Measurements from ENCODE around the gene ATP2A1. TPM values are rescaled to one million over a fixed set of nuclear protein-coding genes. Genes with fewer than 3 reads are reported as not detected.
A peak's percentile ranks its signal among the peaks of the same experiment; 100 is the strongest.
"Not testable (repeated sequence)": the region's sequence is repeated elsewhere in the genome, so short reads cannot be mapped to it uniquely, and the experiment has no call there.

ATP2A1 gene
- total RNA-seq, 2 donors from 2014 or later = 0.41 to 0.42 TPM

DNA sequence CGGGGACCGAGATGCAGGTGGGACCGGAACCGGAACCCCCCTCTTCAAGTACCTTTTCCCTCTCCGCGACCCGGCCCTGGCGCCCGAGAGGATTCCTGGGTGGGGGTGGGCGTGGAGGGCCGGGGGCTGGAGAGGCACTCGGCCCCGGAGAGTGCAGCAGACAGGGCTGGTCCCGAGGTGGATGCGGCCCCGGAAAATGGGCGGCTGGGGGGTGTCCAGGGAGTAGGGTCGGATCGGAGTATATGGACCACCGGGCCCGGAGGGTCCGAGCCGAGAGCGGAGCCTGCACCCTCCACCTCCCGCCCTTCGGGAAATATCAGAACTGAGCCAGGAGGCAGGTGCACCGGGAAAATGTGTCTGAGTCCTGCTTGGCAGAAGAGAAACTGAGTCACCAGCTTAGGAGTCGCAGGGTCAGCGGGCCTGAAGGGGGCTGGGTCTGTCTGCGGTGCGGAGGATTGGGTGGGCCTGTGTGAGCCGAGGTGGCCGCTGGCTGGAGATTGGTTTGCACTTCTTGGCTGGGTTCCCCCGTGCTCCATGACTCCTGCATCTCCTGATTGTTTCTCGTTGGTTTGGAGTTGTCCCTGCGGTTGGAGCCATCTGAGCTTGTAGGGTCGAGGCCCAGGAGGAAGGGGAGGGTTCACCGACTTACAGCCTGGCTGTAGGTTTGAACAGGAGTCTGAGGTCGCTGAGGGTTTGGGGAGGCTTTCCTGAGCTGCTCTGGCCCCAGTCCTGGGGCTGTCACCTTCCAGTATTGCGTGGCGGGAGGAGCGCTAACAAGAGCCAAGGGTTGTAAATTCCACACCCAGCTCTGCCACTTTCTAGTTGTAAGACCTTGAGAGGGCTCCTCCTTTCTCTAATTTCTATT is 14.1 kb upstream of the ATP2A1 start:
- no peak for DNase-seq (ENCODE audit: low spot score)
- Histone ChIP-seq H3K27ac (peak overlapping the region; percentile 91 to 96), H3K4me1 (ENCODE audit: control insufficient read depth in 1 of 2, low read depth in 2 of 2) (peaks cover 10 to 25% of the 10 kb centered on the region in 2 donors), H3K4me3 (peak overlapping the region; percentile 99), H3K36me3 (peaks cover 8% of the 10 kb centered on the region), H3K27me3 (replicated peaks; ENCODE audit: insufficient read depth) (no peaks in the 10 kb centered on the region), H3K9me3 (no peaks in the 10 kb centered on the region)
- ATAC-seq (ENCODE audit: insufficient number of reproducible peaks, low FRiP score, low read depth) = no peak
- no peak for TF ChIP-seq CTCF (IDR thresholded peaks at IDR 0.05)

- DNase-seq (ENCODE audit: low spot score) (no peak), ATAC-seq (ENCODE audit: insufficient number of reproducible peaks, low FRiP score, low read depth) (no peak)
- Histone ChIP-seq H3K27ac (no peak overlapping the region), H3K4me1 (ENCODE audit: control insufficient read depth in 1 of 2, low read depth in 2 of 2) (peaks cover 10 to 25% of the 10 kb centered on the region in 2 donors), H3K36me3 (peaks cover 18% of the 10 kb centered on the region), H3K27me3 (replicated peaks; ENCODE audit: insufficient read depth) (no peaks in the 10 kb centered on the region), H3K4me3 (peak overlapping the region; percentile 99), H3K9me3 (no peaks in the 10 kb centered on the region)
- no peak for TF ChIP-seq CTCF (IDR thresholded peaks at IDR 0.05)
Observed at GRCh38 chr16:28865001-28865688, 13.1 kb upstream of the ATP2A1 start.

DNA sequence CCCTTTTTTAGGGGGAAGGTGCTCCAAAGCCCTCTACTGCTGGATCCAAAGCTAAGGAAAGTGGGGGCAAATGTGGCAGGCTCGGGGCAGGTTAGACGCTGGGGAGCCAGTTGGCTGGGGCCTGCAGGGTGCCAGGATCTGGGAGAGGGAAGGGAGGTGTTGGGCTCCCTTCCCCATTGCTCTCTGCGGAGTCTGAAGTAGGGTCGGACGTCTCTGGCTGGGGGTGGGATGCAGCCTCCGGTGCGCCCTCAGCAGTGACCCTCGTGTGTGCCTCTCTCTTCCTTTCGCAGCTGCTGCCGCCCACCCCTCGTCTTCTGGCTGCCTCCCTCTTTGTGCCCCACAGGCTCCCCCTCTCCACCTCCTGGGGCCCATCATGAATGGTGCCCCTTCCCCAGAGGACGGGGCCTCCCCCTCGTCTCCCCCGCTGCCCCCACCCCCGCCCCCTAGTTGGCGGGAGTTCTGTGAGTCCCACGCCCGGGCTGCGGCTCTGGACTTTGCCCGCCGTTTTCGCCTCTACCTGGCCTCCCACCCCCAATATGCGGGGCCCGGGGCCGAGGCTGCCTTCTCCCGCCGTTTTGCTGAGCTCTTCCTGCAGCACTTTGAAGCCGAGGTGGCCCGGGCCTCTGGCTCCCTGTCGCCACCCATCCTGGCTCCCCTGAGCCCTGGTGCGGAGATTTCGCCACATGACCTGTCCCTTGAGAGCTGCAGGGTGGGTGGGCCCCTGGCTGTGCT is 12.4 kb upstream of the ATP2A1 start:
- DNase-seq (ENCODE audit: low spot score) = no peak
- Histone ChIP-seq H3K9me3 (no peaks in the 10 kb centered on the region), H3K4me3 (no peak overlapping the region), H3K27ac (no peak overlapping the region), H3K4me1 (ENCODE audit: control insufficient read depth in 1 of 2, low read depth in 2 of 2) (peaks cover 10 to 25% of the 10 kb centered on the region in 2 donors), H3K27me3 (replicated peaks; ENCODE audit: insufficient read depth) (no peaks in the 10 kb centered on the region), H3K36me3 (peaks cover 23% of the 10 kb centered on the region)
- TF ChIP-seq CTCF (IDR thresholded peaks at IDR 0.05) = no peak
- no peak for ATAC-seq (ENCODE audit: insufficient number of reproducible peaks, low FRiP score, low read depth)

DNA sequence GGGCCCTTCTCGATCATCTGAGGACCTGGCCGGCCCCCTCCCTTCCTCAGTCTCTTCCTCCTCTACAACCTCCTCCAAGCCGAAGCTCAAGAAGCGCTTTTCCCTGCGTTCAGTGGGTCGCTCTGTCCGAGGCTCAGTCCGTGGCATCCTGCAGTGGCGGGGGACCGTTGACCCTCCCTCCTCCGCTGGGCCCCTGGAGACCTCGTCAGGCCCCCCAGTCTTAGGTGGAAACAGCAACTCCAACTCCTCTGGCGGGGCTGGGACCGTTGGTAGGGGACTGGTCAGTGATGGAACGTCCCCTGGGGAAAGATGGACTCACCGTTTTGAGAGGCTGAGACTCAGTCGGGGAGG is 11.9 kb upstream of the ATP2A1 start:
- H3K9me3 ChIP-seq = no peaks in the 10 kb centered on the region
- DNase-seq (ENCODE audit: low spot score) = no peak
- no peak for TF ChIP-seq CTCF (IDR thresholded peaks at IDR 0.05)
- no peaks in the 10 kb centered on the region for H3K27me3 ChIP-seq (replicated peaks; ENCODE audit: insufficient read depth)
- ATAC-seq (ENCODE audit: insufficient number of reproducible peaks, low FRiP score, low read depth) = no peak
- H3K4me3 ChIP-seq = no peak overlapping the region
- H3K27ac ChIP-seq = no peak overlapping the region
- H3K4me1 ChIP-seq (ENCODE audit: control insufficient read depth in 1 of 2, low read depth in 2 of 2) = peaks cover 10 to 25% of the 10 kb centered on the region in 2 donors
- peaks cover 28% of the 10 kb centered on the region for H3K36me3 ChIP-seq

DNA sequence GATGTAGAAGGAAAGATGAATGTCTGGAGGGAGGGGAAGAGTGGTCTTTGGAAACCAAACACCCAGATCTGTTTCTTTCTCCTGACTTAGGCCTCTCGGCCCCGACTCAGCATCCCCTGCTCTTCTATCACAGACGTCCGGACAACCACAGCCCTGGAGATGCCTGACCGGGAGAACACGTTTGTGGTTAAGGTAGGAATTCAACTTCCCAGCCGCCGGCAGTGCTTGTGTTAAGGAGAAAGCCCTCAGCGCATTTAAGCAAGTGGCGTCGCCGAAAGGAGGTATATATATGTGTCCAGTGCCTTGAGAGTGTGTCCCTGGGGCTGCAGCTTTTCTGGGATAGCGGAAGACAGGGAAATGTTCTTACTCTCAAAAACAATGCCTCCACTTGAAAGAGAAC is 11.0 kb upstream of the ATP2A1 start:
- ATAC-seq (ENCODE audit: insufficient number of reproducible peaks, low FRiP score, low read depth) (no peak), DNase-seq (ENCODE audit: low spot score) (no peak)
- H3K27ac ChIP-seq = no peak overlapping the region
- H3K36me3 ChIP-seq = peaks cover 36% of the 10 kb centered on the region
- H3K4me3 ChIP-seq = no peak overlapping the region
- peaks cover 10 to 24% of the 10 kb centered on the region in 2 donors for H3K4me1 ChIP-seq (ENCODE audit: control insufficient read depth in 1 of 2, low read depth in 2 of 2)
- H3K27me3 ChIP-seq (replicated peaks; ENCODE audit: insufficient read depth) = no peaks in the 10 kb centered on the region
- H3K9me3 ChIP-seq = no peaks in the 10 kb centered on the region
- no peak for TF ChIP-seq CTCF (IDR thresholded peaks at IDR 0.05)

DNA sequence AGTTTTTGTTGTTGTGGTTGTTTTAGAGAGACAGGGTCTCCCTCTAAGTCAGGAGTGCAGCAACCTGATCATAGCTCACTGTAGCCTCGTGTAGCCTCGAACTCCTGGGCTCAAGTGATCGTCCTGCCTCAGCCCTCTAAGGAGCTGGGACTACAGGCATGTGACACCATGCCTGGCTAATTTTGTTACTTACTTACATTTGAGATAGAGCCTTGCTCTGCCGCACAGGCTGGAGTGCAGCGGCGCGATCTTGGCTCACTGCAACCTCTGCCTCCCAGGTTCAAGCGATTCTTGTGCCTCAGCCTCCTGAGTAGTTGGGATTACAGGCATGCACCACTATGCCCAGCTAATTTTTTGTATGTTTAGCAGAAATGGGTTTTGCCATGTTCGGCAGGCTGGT is 10.6 kb upstream of the ATP2A1 start:
- not testable (repeated sequence) for H3K9me3 ChIP-seq; ATAC-seq (ENCODE audit: insufficient number of reproducible peaks, low FRiP score, low read depth); DNase-seq (ENCODE audit: low spot score); H3K27me3 ChIP-seq (replicated peaks; ENCODE audit: insufficient read depth); H3K27ac ChIP-seq; H3K4me3 ChIP-seq
- Histone ChIP-seq H3K36me3 (peaks cover 40% of the 10 kb centered on the region), H3K4me1 (ENCODE audit: control insufficient read depth in 1 of 2, low read depth in 2 of 2) (peaks cover 7 to 20% of the 10 kb centered on the region in 2 donors)

Measured in thoracic aorta (tissue), 2 donors.